ENCODE measurements around the gene MTIF3.

DNA sequence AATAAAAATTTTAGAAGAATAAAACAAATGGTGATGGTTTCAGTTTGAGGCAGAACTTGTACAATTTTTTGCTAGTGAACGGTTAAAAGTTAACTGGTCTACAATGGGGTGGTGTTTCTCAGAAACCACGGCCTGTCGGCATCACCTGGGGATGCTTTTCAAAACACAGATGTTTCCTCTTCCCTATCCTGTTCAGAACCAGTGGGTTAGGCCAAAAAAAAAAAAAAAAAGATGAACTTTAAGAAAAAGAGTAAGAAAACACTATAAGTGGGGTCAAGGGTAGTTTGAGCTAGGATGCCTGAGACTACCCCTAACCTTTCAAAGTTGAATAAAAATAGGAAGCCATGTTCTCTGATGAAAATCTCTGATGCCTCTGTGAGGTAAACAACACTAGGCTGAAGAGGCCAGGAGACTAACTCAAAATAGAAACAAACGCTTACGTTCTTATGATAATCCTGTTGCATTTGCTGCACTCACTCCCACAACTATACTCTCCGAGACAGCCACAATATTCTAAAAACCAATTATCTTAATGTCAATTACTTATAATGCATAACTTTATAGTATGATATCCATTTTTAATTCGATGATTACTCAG is 3.3 kb downstream of the MTIF3 start:
- TF ChIP-seq TAF1 (IDR thresholded peaks at IDR 0.05; ENCODE audit: borderline replicate concordance, low read depth, low read length) (no peak), SIN3A (IDR thresholded peaks at IDR 0.05; ENCODE audit: borderline replicate concordance, low read depth, low read length) (no peak), TEAD4 (IDR thresholded peaks at IDR 0.05; ENCODE audit: borderline replicate concordance, insufficient read depth) (no peak)
- TF ChIP-seq, protein P1, sequence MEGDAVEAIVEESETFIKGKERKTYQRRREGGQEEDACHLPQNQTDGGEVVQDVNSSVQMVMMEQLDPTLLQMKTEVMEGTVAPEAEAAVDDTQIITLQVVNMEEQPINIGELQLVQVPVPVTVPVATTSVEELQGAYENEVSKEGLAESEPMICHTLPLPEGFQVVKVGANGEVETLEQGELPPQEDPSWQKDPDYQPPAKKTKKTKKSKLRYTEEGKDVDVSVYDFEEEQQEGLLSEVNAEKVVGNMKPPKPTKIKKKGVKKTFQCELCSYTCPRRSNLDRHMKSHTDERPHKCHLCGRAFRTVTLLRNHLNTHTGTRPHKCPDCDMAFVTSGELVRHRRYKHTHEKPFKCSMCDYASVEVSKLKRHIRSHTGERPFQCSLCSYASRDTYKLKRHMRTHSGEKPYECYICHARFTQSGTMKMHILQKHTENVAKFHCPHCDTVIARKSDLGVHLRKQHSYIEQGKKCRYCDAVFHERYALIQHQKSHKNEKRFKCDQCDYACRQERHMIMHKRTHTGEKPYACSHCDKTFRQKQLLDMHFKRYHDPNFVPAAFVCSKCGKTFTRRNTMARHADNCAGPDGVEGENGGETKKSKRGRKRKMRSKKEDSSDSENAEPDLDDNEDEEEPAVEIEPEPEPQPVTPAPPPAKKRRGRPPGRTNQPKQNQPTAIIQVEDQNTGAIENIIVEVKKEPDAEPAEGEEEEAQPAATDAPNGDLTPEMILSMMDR (IDR thresholded peaks at IDR 0.05): no peak
